Measurements from ENCODE around the gene NFATC4.
A peak's percentile ranks its signal among the peaks of the same experiment; 100 is the strongest.
"Not testable (repeated sequence)": the region's sequence is repeated elsewhere in the genome, so short reads cannot be mapped to it uniquely, and the experiment has no call there.

NFATC4 gene

GRCh38 chr14:24339284-24340151 is 28.5 kb upstream of the NFATC4 start, which contains the start of gene RIPK3:
RIPK3 (minus strand) TSS chr14:24339991; CDS start chr14:24339826, 165 bp downstream.
- DNase-seq, result peak; percentile 85

- DNase-seq, result no peak
Observed at GRCh38 chr14:24340606-24341005, 27.4 kb upstream of the NFATC4 start.

GRCh38 chr14:24342889-24343288 is 25.1 kb upstream of the NFATC4 start:
- DNase-seq, result no peak

GRCh38 chr14:24343795-24344660 is 24.0 kb upstream of the NFATC4 start:
- no peak for DNase-seq

GRCh38 chr14:24347134-24347533 is 20.9 kb upstream of the NFATC4 start:
- DNase-seq, result no peak

GRCh38 chr14:24348186-24348585 is 19.8 kb upstream of the NFATC4 start:
- no peak for DNase-seq

GRCh38 chr14:24349742-24350141 is 18.2 kb upstream of the NFATC4 start:
- DNase-seq, result no peak

- DNase-seq, result no peak
Observed at GRCh38 chr14:24351517-24351916, 16.5 kb upstream of the NFATC4 start.

GRCh38 chr14:24353559-24354481 is 14.2 kb upstream of the NFATC4 start:
- no peak for DNase-seq

- not testable (repeated sequence) for DNase-seq
Observed at GRCh38 chr14:24354482-24354825, 13.5 kb upstream of the NFATC4 start.

- no peak for DNase-seq
Observed at GRCh38 chr14:24355009-24355408, 13.0 kb upstream of the NFATC4 start.

- DNase-seq, result no peak
Observed at GRCh38 chr14:24356208-24356607, 11.8 kb upstream of the NFATC4 start.

- no peak for DNase-seq
Observed at GRCh38 chr14:24360281-24360680, 7.7 kb upstream of the NFATC4 start.

GRCh38 chr14:24361326-24361725 is 6.7 kb upstream of the NFATC4 start:
- DNase-seq, result no peak

- no peak for DNase-seq
Observed at GRCh38 chr14:24362241-24362960, 5.6 kb upstream of the NFATC4 start.

GRCh38 chr14:24363401-24363800 is 4.6 kb upstream of the NFATC4 start:
- DNase-seq, result no peak

- no peak for DNase-seq
Observed at GRCh38 chr14:24364841-24365240, 3.1 kb upstream of the NFATC4 start.

- peak; percentile 84 for DNase-seq
Observed at GRCh38 chr14:24365600-24366412, 2.2 kb upstream of the NFATC4 start.

- no peak for DNase-seq
Observed at GRCh38 chr14:24366413-24366720, 1.6 kb upstream of the NFATC4 start.

- DNase-seq, result peak; percentile 74
Observed at GRCh38 chr14:24366721-24367513, 1.1 kb upstream of the NFATC4 start.

- DNase-seq, result no peak
Observed at GRCh38 chr14:24368212-24368561, 203 bp downstream of the NFATC4 start.
